H1 (cell line): Measurements from ENCODE around the gene MPZL3. TPM values are rescaled to one million over a fixed set of nuclear protein-coding genes. Genes with fewer than 3 reads are reported as not detected.

Experiments
- CTCF ChIA-PET: fragments of 300-600 bp; sonication (Branson Sonifier 250); formaldehyde crosslinking; loops from one replicate; lab custom pipeline; 2021; ENCODE audit not compliant: partially characterized antibody; lab: Charles Lee
- POLR2A ChIA-PET: fragments of 300-600 bp; sonication (Branson Sonifier 250); formaldehyde crosslinking; loops from one replicate; lab custom pipeline; 2021; ENCODE audit warnings: inconsistent platforms; ENCODE audit not compliant: partially characterized antibody; lab: Charles Lee
- DNase-seq, 2 experiments: peaks; one replicate each; pipeline versions ENCODE4 v3.0.0 to v3.0.0-alpha.2; 2010 to 2022; ENCODE audit warnings: low spot score in 2 of 2, low read depth in 1 of 2, mixed read lengths in 1 of 2
- FAIRE-seq: peaks from 2 replicates; lab custom pipeline; 2011; peaks lifted over from hg19 to GRCh38; lab: Jason Lieb, UNC
- H2AFZ ChIP-seq: 2 replicates; pipeline ENCODE4 v1.8.1; 2012; ENCODE audit warnings: low read length, inconsistent platforms
- H2AK5ac ChIP-seq: 2 replicates; pipeline ENCODE4 v1.6.1; 2013; ENCODE audit warnings: low read depth, low read length
- H2BK120ac ChIP-seq: replicated peaks from 2 replicates; pipeline ENCODE3; 2013; ENCODE audit warnings: low read depth, low read length, inconsistent platforms
- H2BK12ac ChIP-seq: 2 replicates; pipeline ENCODE4 v1.6.1; 2013; ENCODE audit warnings: low read depth, low read length
- H2BK15ac ChIP-seq: 2 replicates; pipeline ENCODE4 v1.6.1; 2013; ENCODE audit warnings: low read length
- H2BK20ac ChIP-seq: 2 replicates; pipeline ENCODE4 v1.6.1; 2013; ENCODE audit warnings: low read length
- H2BK5ac ChIP-seq: 2 replicates; pipeline ENCODE4 v1.6.1; 2013; ENCODE audit warnings: low read depth, low read length
- H3K14ac ChIP-seq: 2 replicates; pipeline ENCODE4 v1.6.1; 2013; ENCODE audit warnings: inconsistent platforms; ENCODE audit not compliant: insufficient read length
- H3K18ac ChIP-seq: 2 replicates; pipeline ENCODE4 v1.6.1; 2013; ENCODE audit warnings: low read length; ENCODE audit errors: extremely low read depth
- H3K23ac ChIP-seq: 2 replicates; pipeline ENCODE4 v1.6.1; 2013; ENCODE audit warnings: inconsistent platforms; ENCODE audit not compliant: insufficient read length
- H3K23me2 ChIP-seq: 2 replicates; pipeline ENCODE4 v1.6.1; 2013; ENCODE audit warnings: low read depth, low read length
- H3K27ac ChIP-seq: 2 replicates; pipeline ENCODE4 v1.6.1; 2011; ENCODE audit warnings: low read depth, low read length, inconsistent platforms
- H3K27me3 ChIP-seq, 4 experiments: replicated peaks in 1 of 4; 1 replicate in 1 of 4; 2 replicates in 3 of 4; pipeline versions ENCODE4 v1.6.1 to v1.8.1; 2011 to 2013; ENCODE audit warnings: low read length in 3 of 4, mild to moderate bottlenecking in 3 of 4, inconsistent platforms in 2 of 4, mixed read lengths in 2 of 4, moderate library complexity in 1 of 4; ENCODE audit not compliant: control insufficient read depth in 3 of 4, insufficient read depth in 3 of 4; ENCODE audit errors: extremely low read depth in 1 of 4
- H3K36me3 ChIP-seq, 4 experiments: 2 replicates each; pipeline versions ENCODE4 v1.6.1 to v1.8.1; 2011 to 2013; ENCODE audit warnings: mild to moderate bottlenecking in 4 of 4, low read length in 3 of 4, moderate library complexity in 2 of 4, control low read depth in 1 of 4, inconsistent platforms in 1 of 4; ENCODE audit not compliant: insufficient read depth in 4 of 4, control insufficient read depth in 2 of 4
- H3K4ac ChIP-seq: replicated peaks from 2 replicates; pipeline ENCODE3; 2013; ENCODE audit warnings: low read length, low read depth, mixed read lengths, inconsistent platforms; ENCODE audit not compliant: insufficient read length
- H3K4me1 ChIP-seq, 4 experiments: replicated peaks in 1 of 4; 1 replicate in 1 of 4; 2 replicates in 3 of 4; pipeline versions ENCODE4 v1.6.1 to v1.8.1; 2011 to 2013; ENCODE audit warnings: low read length in 3 of 4, inconsistent platforms in 2 of 4, mixed read lengths in 1 of 4; ENCODE audit not compliant: insufficient read depth in 4 of 4, control insufficient read depth in 3 of 4
- H3K4me2 ChIP-seq, 2 experiments: 2 replicates each; pipeline versions ENCODE4 v1.6.1 to v1.8.1; 2011 to 2013; ENCODE audit warnings: low read depth in 2 of 2, low read length in 2 of 2, control low read depth in 1 of 2, inconsistent platforms in 1 of 2, mild to moderate bottlenecking in 1 of 2; ENCODE audit not compliant: insufficient read depth in 1 of 2
- H3K4me3 ChIP-seq, 4 experiments: fragments of 200-600, 300-600 bp in 1 of 4; sonication (generic), shearing (Covaris generic), sonication (Bioruptor Twin) in 1 of 4; 2 replicates each; pipeline versions ENCODE4 v1.5.1 to v1.8.1; 2011 to 2016; ENCODE audit warnings: low read length in 4 of 4, low read depth in 3 of 4, control low read depth in 2 of 4, inconsistent platforms in 2 of 4, mild to moderate bottlenecking in 2 of 4, mixed read lengths in 1 of 4, moderate library complexity in 1 of 4; ENCODE audit not compliant: insufficient read depth in 2 of 4; ENCODE audit errors: extremely low read depth in 1 of 4
- H3K56ac ChIP-seq: replicated peaks from 2 replicates; pipeline ENCODE3; 2013; ENCODE audit warnings: low read depth, mild to moderate bottlenecking, mixed read lengths, low read length, inconsistent platforms; ENCODE audit not compliant: insufficient read length
- H3K79me1 ChIP-seq: 2 replicates; pipeline ENCODE4 v1.6.1; 2013; ENCODE audit warnings: low read depth, low read length, control low read depth
- H3K79me2 ChIP-seq, 2 experiments: 2 replicates each; pipeline versions ENCODE4 v1.6.1 to v1.8.1; 2012 to 2013; ENCODE audit warnings: low read length in 2 of 2, mild to moderate bottlenecking in 2 of 2, inconsistent platforms in 1 of 2; ENCODE audit not compliant: insufficient read depth in 2 of 2, control insufficient read depth in 1 of 2
- H3K9ac ChIP-seq, 4 experiments: replicated peaks in 1 of 4; 1 replicate in 1 of 4; 2 replicates in 3 of 4; pipeline versions ENCODE4 v1.6.1 to v1.8.1; 2011 to 2013; ENCODE audit warnings: low read depth in 3 of 4, low read length in 3 of 4, control low read depth in 2 of 4, mild to moderate bottlenecking in 2 of 4, moderate library complexity in 2 of 4, inconsistent platforms in 1 of 4; ENCODE audit errors: extremely low read depth in 1 of 4
- H3K9me3 ChIP-seq, 2 experiments: 2 replicates each; pipeline versions ENCODE4 v1.6.1 to v1.8.1; 2012 to 2013; ENCODE audit warnings: mild to moderate bottlenecking in 2 of 2, moderate library complexity in 2 of 2, control low read depth in 1 of 2, inconsistent platforms in 1 of 2, low read depth in 1 of 2, low read length in 1 of 2, mixed read lengths in 1 of 2; ENCODE audit not compliant: insufficient read depth in 2 of 2
- H4K20me1 ChIP-seq, 2 experiments: replicated peaks in 1 of 2; 2 replicates each; pipeline versions ENCODE3 to v1.8.1; 2011 to 2013; ENCODE audit warnings: inconsistent platforms in 2 of 2, low read length in 2 of 2, mild to moderate bottlenecking in 1 of 2; ENCODE audit not compliant: insufficient read depth in 2 of 2, control insufficient read depth in 1 of 2
- H4K5ac ChIP-seq: 2 replicates; pipeline ENCODE4 v1.6.1; 2013; ENCODE audit warnings: low read length, low read depth, mixed read lengths, inconsistent platforms; ENCODE audit not compliant: insufficient read length
- H4K8ac ChIP-seq: 2 replicates; pipeline ENCODE4 v1.8.0; 2013; ENCODE audit warnings: mild to moderate bottlenecking, moderate library complexity, low read length, inconsistent platforms; ENCODE audit not compliant: insufficient read depth; ENCODE audit errors: extremely low read depth
- H4K91ac ChIP-seq: replicated peaks from 2 replicates; pipeline ENCODE3; 2013; ENCODE audit warnings: low read length, mixed read lengths, inconsistent platforms; ENCODE audit not compliant: insufficient read length
- CHD1 ChIP-seq: IDR thresholded peaks from 2 replicates; pipeline ENCODE4 v1.6.1; 2012; ENCODE audit warnings: low read depth, low read length, improper control_type of control experiment
- HDAC2 ChIP-seq, 2 experiments: fragments of 300-600 bp in 1 of 2; sonication (generic) in 1 of 2; IDR thresholded peaks; 2 replicates each; pipeline ENCODE4 v1.6.1; 2011 to 2012; ENCODE audit warnings: low read depth in 2 of 2, low read length in 2 of 2, mild to moderate bottlenecking in 2 of 2, moderate library complexity in 2 of 2, borderline replicate concordance in 1 of 2, inconsistent platforms in 1 of 2
- SIRT6 ChIP-seq: IDR thresholded peaks from one replicate; pipeline ENCODE4 v1.7.1; 2012; ENCODE audit warnings: low read length, inconsistent platforms
- TAF7 ChIP-seq: optimal IDR thresholded peaks from 2 replicates; pipeline ENCODE3; 2011; ENCODE audit warnings: low read depth, mild to moderate bottlenecking, inconsistent platforms, low read length, moderate library complexity, borderline replicate concordance
- ZNF274 ChIP-seq: IDR thresholded peaks from 2 replicates; pipeline ENCODE4 v1.7.0; 2012; ENCODE audit warnings: low read length, borderline replicate concordance; ENCODE audit errors: extremely low read depth
- WGBS, 2 experiments: shearing (Covaris generic) in 1 of 2; methylation state at CpG; one replicate each; pipeline versions ENCODE4 v1.1.6 to v1.1.7; 2013 to 2015; ENCODE audit warnings: low lambda C conversion rate in 2 of 2, mixed read lengths in 2 of 2, inconsistent platforms in 1 of 2, low coverage in 1 of 2, missing lambda C conversion rate in 1 of 2; ENCODE audit not compliant: insufficient replicate concordance in 2 of 2, insufficient coverage in 1 of 2, insufficient read length in 1 of 2; ENCODE audit errors: extremely low coverage in 1 of 2, missing lambda C conversion rate in 1 of 2; 5-methylcytosine and 5-hydroxymethylcytosine counted together
- polyA plus RNA-seq, 7 experiments: library from polyadenylated mRNA; depleted of rRNA in 3 of 7; stranded (reverse) in 5 of 7; unstranded in 2 of 7; fragments of >200 nt in 5 of 7; fragments of 200-250 nt in 2 of 7; gene quantifications; 1 replicate in 5 of 7; 2 replicates in 1 of 7; 4 replicates in 1 of 7; pipeline versions ENCODE4 v1.2.1 to v1.2.3, GENCODE V29; 2011 to 2013; ENCODE audit warnings: missing spikeins in 2 of 7, mixed read lengths in 2 of 7
- total RNA-seq: library from RNA; stranded (reverse); fragmentation: NEBNext Ultra II Directional; extraction: Animal tissue kit (Norgen Biotek cat#: 25700); gene quantifications from 2 replicates; pipeline ENCODE4 v1.2.1, GENCODE V29; 2021

The MPZL3 gene
- total and polyA plus RNA-seq, 2 of the 8 experiments (the other 6 are each of a cell fraction or from before 2014, with no cell fraction given): 1.1 to 3.9 TPM

GRCh38 chr11:118245936-118246562 is 6.1 kb downstream of the MPZL3 start:
- Histone ChIP-seq H4K5ac (no peak overlapping the region), H2BK20ac (no peak overlapping the region), H2AFZ (no peak overlapping the region), H3K27ac (no peak overlapping the region), H3K23me2 (no peaks in the 10 kb centered on the region; the same call in 1 of the 2 replicates), H3K4me1 (no peaks in the 10 kb centered on the region; a peak in 1 of 7 replicates), H3K9me3 (no peaks in the 10 kb centered on the region), H3K9ac (no peak overlapping the region), H2BK15ac (no peak overlapping the region), H3K4me2 (no peak overlapping the region), H3K79me2 (no peaks in the 10 kb centered on the region), H2BK120ac (no peak overlapping the region), H3K79me1 (no peaks in the 10 kb centered on the region), H3K23ac (no peak overlapping the region), H3K18ac (no peak overlapping the region), H2BK12ac (no peak overlapping the region), H3K36me3 (no peaks in the 10 kb centered on the region), H3K14ac (no peak overlapping the region), H4K8ac (no peak overlapping the region), H2BK5ac (no peak overlapping the region), H3K56ac (no peak overlapping the region), H4K20me1 (no peaks in the 10 kb centered on the region), H4K91ac (no peak overlapping the region), H3K4me3 (no peak overlapping the region), H2AK5ac (no peak overlapping the region), H3K27me3 (peaks cover 0 to 8% (median 0%) of the 10 kb centered on the region in 4 experiments; a peak in 3 of 7 replicates), H3K4ac (no peak overlapping the region)
- FAIRE-seq (no peak), DNase-seq (no peak)
- ChIA-PET POLR2A (interaction anchor here (1.2 kb wide), 1 partner anchor 65 kb away, joined by 3 read pairs; no protein-coding TSS in a partner anchor), CTCF (interaction anchor here (0.9 to 2.5 kb wide), 3 partner anchors 47 to 74 kb away, joined by 3 to 7 read pairs (median 3); no protein-coding TSS in a partner anchor)
- WGBS, 2 experiments: 94% methylated on average over 3 of the region's 3 CpGs; no CpG with 5 or more reads in 1 of the 2 experiments
- TF ChIP-seq SIRT6: no peak
- TF ChIP-seq TAF7: no peak
- no peak for TF ChIP-seq HDAC2 (IDR thresholded peaks at IDR 0.05; ENCODE audit: borderline replicate concordance in 1 of 2, low read depth in 2 of 2, low read length in 2 of 2)
- no peak for TF ChIP-seq ZNF274
- TF ChIP-seq CHD1: no peak
